Testis (tissue), 2 donors: ENCODE measurements around the gene ATP8B2.
"Not testable (repeated sequence)": the region's sequence is repeated elsewhere in the genome, so short reads cannot be mapped to it uniquely, and the experiment has no call there.

Experiments used
- CTCF ChIP-seq, 3 experiments: fragments of 450-650 bp in 2 of 3; fragments of 200-600 bp in 1 of 3; sonication (generic) in 1 of 3; IDR thresholded peaks; one replicate each; pipeline ENCODE4 v1.5.1; 2016 to 2019; ENCODE audit warnings: antibody characterized with exemption in 3 of 3, mild to moderate bottlenecking in 2 of 3, moderate library complexity in 1 of 3
- POLR2A ChIP-seq: fragments of 450-650 bp; IDR thresholded peaks from one replicate; pipeline ENCODE4 v1.6.1; 2017; ENCODE audit warnings: antibody characterized with exemption, mild to moderate bottlenecking, moderate library complexity

DNA sequence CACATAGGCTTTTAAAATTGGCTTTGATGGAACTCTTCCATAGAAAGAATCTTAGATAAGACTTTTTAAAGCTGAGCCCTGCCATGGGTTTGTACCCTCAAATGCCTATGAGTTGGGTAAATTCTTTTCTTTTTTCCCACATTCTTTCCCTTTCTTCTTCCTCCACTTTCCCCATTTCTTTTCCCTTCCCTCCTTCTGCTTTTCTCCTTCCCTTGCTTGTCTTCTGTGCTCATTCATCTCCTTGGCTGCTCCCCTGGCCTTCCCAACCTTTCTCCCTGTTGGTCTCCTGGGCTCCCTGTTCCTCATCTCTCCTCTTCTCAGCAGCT, 3.8 kb upstream of the ATP8B2 start:
- not testable (repeated sequence) for TF ChIP-seq CTCF (IDR thresholded peaks at IDR 0.05); POLR2A
